ENCODE results near the gene TBPL1.

Gene TBPL1

GRCh38 chr6:133945158-133945557 is 7.9 kb upstream of the TBPL1 start:
- Mint-ChIP-seq H3K9me3 (ENCODE audit: low read depth) (no peaks in the 10 kb centered on the region), H3K27me3 (peaks cover 5% of the 10 kb centered on the region), H3K27ac (no peak overlapping the region), H3K4me1 (ENCODE audit: low read depth) (no peaks in the 10 kb centered on the region), H3K36me3 (peaks cover 2% of the 10 kb centered on the region), H3K4me3 (no peak overlapping the region)

GRCh38 chr6:133947302-133947900 is 5.6 kb upstream of the TBPL1 start:
- Mint-ChIP-seq H3K27me3 (peaks cover 2% of the 10 kb centered on the region), H3K9me3 (ENCODE audit: low read depth) (no peaks in the 10 kb centered on the region), H3K4me3 (no peak overlapping the region), H3K27ac (no peak overlapping the region), H3K36me3 (peaks cover 2% of the 10 kb centered on the region), H3K4me1 (ENCODE audit: low read depth) (peaks cover 7% of the 10 kb centered on the region)

GRCh38 chr6:133948472-133948871 is 4.6 kb upstream of the TBPL1 start:
- peaks cover 2% of the 10 kb centered on the region for H3K27me3 Mint-ChIP-seq
- no peak overlapping the region for H3K4me3 Mint-ChIP-seq
- H3K36me3 Mint-ChIP-seq: peaks cover 2% of the 10 kb centered on the region

GRCh38 chr6:133951227-133951626 is 1.8 kb upstream of the TBPL1 start:
- Mint-ChIP-seq H3K27ac (peak overlapping the region; percentile 90), H3K4me1 (ENCODE audit: low read depth) (peaks cover 31% of the 10 kb centered on the region), H3K9me3 (ENCODE audit: low read depth) (no peaks in the 10 kb centered on the region), H3K4me3 (peak overlapping the region; percentile 98), H3K36me3 (no peaks in the 10 kb centered on the region), H3K27me3 (no peaks in the 10 kb centered on the region)

More at GRCh38 chr6:133948472-133948871, 4.6 kb upstream of the TBPL1 start:
- peaks cover 7% of the 10 kb centered on the region for H3K4me1 Mint-ChIP-seq (ENCODE audit: low read depth)
- no peaks in the 10 kb centered on the region for H3K9me3 Mint-ChIP-seq (ENCODE audit: low read depth)
- H3K27ac Mint-ChIP-seq: no peak overlapping the region

GRCh38 chr6:133951881-133952814 is 876 bp upstream of the TBPL1 start:
- Mint-ChIP-seq H3K4me3 (peak overlapping the region; percentile 98), H3K9me3 (ENCODE audit: low read depth) (no peaks in the 10 kb centered on the region), H3K27ac (peak overlapping the region; percentile 94), H3K4me1 (ENCODE audit: low read depth) (peaks cover 41% of the 10 kb centered on the region), H3K36me3 (no peaks in the 10 kb centered on the region), H3K27me3 (no peaks in the 10 kb centered on the region)

GRCh38 chr6:133953634-133954415 is 801 bp downstream of the TBPL1 start:
- no peaks in the 10 kb centered on the region for H3K27me3 Mint-ChIP-seq
- peak overlapping the region; percentile 91 for H3K27ac Mint-ChIP-seq
- peaks cover 53% of the 10 kb centered on the region for H3K4me1 Mint-ChIP-seq (ENCODE audit: low read depth)
- no peaks in the 10 kb centered on the region for H3K9me3 Mint-ChIP-seq (ENCODE audit: low read depth)
- H3K36me3 Mint-ChIP-seq: no peaks in the 10 kb centered on the region
- peak overlapping the region; percentile 98 for H3K4me3 Mint-ChIP-seq

GRCh38 chr6:133954657-133955576 is 1.9 kb downstream of the TBPL1 start:
- Mint-ChIP-seq H3K4me3 (peak overlapping the region; percentile 98), H3K36me3 (no peaks in the 10 kb centered on the region), H3K27me3 (no peaks in the 10 kb centered on the region), H3K27ac (peak overlapping the region; percentile 64), H3K9me3 (ENCODE audit: low read depth) (no peaks in the 10 kb centered on the region), H3K4me1 (ENCODE audit: low read depth) (peaks cover 61% of the 10 kb centered on the region)

- Mint-ChIP-seq H3K27ac (peak overlapping the region; percentile 64), H3K27me3 (no peaks in the 10 kb centered on the region), H3K4me3 (peak overlapping the region; percentile 98), H3K36me3 (no peaks in the 10 kb centered on the region), H3K9me3 (ENCODE audit: low read depth) (no peaks in the 10 kb centered on the region), H3K4me1 (ENCODE audit: low read depth) (peaks cover 67% of the 10 kb centered on the region)
These were observed 2.8 kb downstream of the TBPL1 start for GRCh38 chr6:133955582-133956415.

- Mint-ChIP-seq H3K4me1 (ENCODE audit: low read depth) (peaks cover 66% of the 10 kb centered on the region), H3K4me3 (no peak overlapping the region), H3K27ac (no peak overlapping the region), H3K9me3 (ENCODE audit: low read depth) (no peaks in the 10 kb centered on the region), H3K27me3 (no peaks in the 10 kb centered on the region), H3K36me3 (no peaks in the 10 kb centered on the region)
These were observed 3.5 kb downstream of the TBPL1 start for GRCh38 chr6:133956416-133957049.

- Mint-ChIP-seq H3K9me3 (ENCODE audit: low read depth) (no peaks in the 10 kb centered on the region), H3K4me1 (ENCODE audit: low read depth) (peaks cover 69% of the 10 kb centered on the region), H3K27ac (no peak overlapping the region), H3K27me3 (no peaks in the 10 kb centered on the region), H3K36me3 (no peaks in the 10 kb centered on the region), H3K4me3 (no peak overlapping the region)
These were observed 4.2 kb downstream of the TBPL1 start for GRCh38 chr6:133957227-133957626.

- peaks cover 75% of the 10 kb centered on the region for H3K4me1 Mint-ChIP-seq (ENCODE audit: low read depth)
- H3K4me3 Mint-ChIP-seq: no peak overlapping the region
- H3K9me3 Mint-ChIP-seq (ENCODE audit: low read depth): no peaks in the 10 kb centered on the region
- H3K27ac Mint-ChIP-seq: peak overlapping the region; percentile 14
- no peaks in the 10 kb centered on the region for H3K27me3 Mint-ChIP-seq
- H3K36me3 Mint-ChIP-seq: no peaks in the 10 kb centered on the region
These were observed 4.8 kb downstream of the TBPL1 start for GRCh38 chr6:133957780-133958242.

- Mint-ChIP-seq H3K36me3 (no peaks in the 10 kb centered on the region), H3K27me3 (no peaks in the 10 kb centered on the region), H3K4me3 (no peak overlapping the region), H3K27ac (no peak overlapping the region), H3K4me1 (ENCODE audit: low read depth) (peaks cover 78% of the 10 kb centered on the region), H3K9me3 (ENCODE audit: low read depth) (no peaks in the 10 kb centered on the region)
These were observed 5.8 kb downstream of the TBPL1 start for GRCh38 chr6:133958791-133959190.
